CD4-positive, CD25-positive, alpha-beta regulatory T cell (primary cell): ENCODE results near the gene RAX2. TPM values are rescaled to one million over a fixed set of nuclear protein-coding genes. Genes with fewer than 3 reads are reported as not detected.

Source experiments
- ATAC-seq, 2 donors: fragments of 150-1000 bp; cut with Tn5 transposase; one replicate each; pipeline ENCODE4 v1.10.0; 2021; ENCODE audit warnings: low read depth in 2 of 2, moderate number of reproducible peaks in 2 of 2, moderate library complexity in 1 of 2
- DNase-seq, 3 donors: peaks; one replicate each; pipeline versions ENCODE4 v3.0.0 to v3.0.0-alpha.2; 2012 to 2022; ENCODE audit warnings: mixed read lengths in 1 of 3
- H3K27ac ChIP-seq: one replicate; pipeline ENCODE4 v1.7.0; 2013; ENCODE audit warnings: mild to moderate bottlenecking, low read length; ENCODE audit not compliant: insufficient read depth, poor library complexity, severe bottlenecking
- H3K27me3 ChIP-seq: one replicate; pipeline ENCODE4 v1.7.0; 2013; ENCODE audit warnings: low read length; ENCODE audit not compliant: control insufficient read depth, insufficient read depth
- H3K36me3 ChIP-seq: one replicate; pipeline ENCODE4 v1.7.0; 2013; ENCODE audit warnings: mild to moderate bottlenecking, low read length, moderate library complexity; ENCODE audit not compliant: control insufficient read depth, insufficient read depth
- H3K4me1 ChIP-seq: 2 replicates; pipeline ENCODE4 v1.7.0; 2013; ENCODE audit warnings: mild to moderate bottlenecking, low read length; ENCODE audit not compliant: insufficient read depth, control insufficient read depth, poor library complexity, severe bottlenecking
- H3K4me3 ChIP-seq: one replicate; pipeline ENCODE4 v1.7.0; 2013; ENCODE audit warnings: low read depth, mild to moderate bottlenecking, low read length, moderate library complexity
- H3K9me3 ChIP-seq, 2 experiments: 1 replicate in 1 of 2; 2 replicates in 1 of 2; pipeline ENCODE4 v1.7.0; 2013; ENCODE audit warnings: low read length in 2 of 2, mild to moderate bottlenecking in 1 of 2, moderate library complexity in 1 of 2; ENCODE audit not compliant: control insufficient read depth in 2 of 2
- H3K27ac Mint-ChIP-seq, 3 donors: one replicate each; pipeline ENCODE4 v1.8.0; 2020 to 2022; ENCODE audit warnings: mild to moderate bottlenecking in 3 of 3, mixed read lengths in 3 of 3, moderate library complexity in 2 of 3
- H3K27me3 Mint-ChIP-seq: one replicate; pipeline ENCODE4 v1.8.0; 2022; ENCODE audit warnings: mild to moderate bottlenecking, mixed read lengths
- H3K36me3 Mint-ChIP-seq: one replicate; pipeline ENCODE4 v1.8.0; 2020; ENCODE audit warnings: mixed read lengths
- H3K4me1 Mint-ChIP-seq, 4 donors: one replicate each; pipeline ENCODE4 v1.8.0; 2020 to 2022; ENCODE audit warnings: mixed read lengths in 4 of 4, mild to moderate bottlenecking in 1 of 4
- H3K4me3 Mint-ChIP-seq, 4 donors: one replicate each; pipeline ENCODE4 v1.8.0; 2020 to 2022; ENCODE audit warnings: mild to moderate bottlenecking in 4 of 4, mixed read lengths in 4 of 4, moderate library complexity in 3 of 4
- H3K9me3 Mint-ChIP-seq, 7 donors: one replicate each; pipeline ENCODE4 v1.8.0; 2020 to 2022; ENCODE audit warnings: mixed read lengths in 7 of 7, mild to moderate bottlenecking in 3 of 7, moderate library complexity in 2 of 7
- polyA plus RNA-seq, 4 donors: library from polyadenylated mRNA; unstranded; fragments of 300-500 nt; fragmentation: Illumina TruSeq; gene quantifications; one replicate each; pipeline ENCODE4 v1.2.3, GENCODE V29; 2021
- total RNA-seq: library from RNA; stranded (reverse); gene quantifications from one replicate; pipeline ENCODE4 v1.2.3, GENCODE V29; 2022

RAX2 gene
- total and polyA plus RNA-seq, 5 donors from 2014 or later = 0.08 to 0.09 TPM; not detected in 3

- ATAC-seq (no peak), DNase-seq (no peak)
- no peaks in the 10 kb centered on the region for H3K27me3 ChIP-seq
- H3K36me3 ChIP-seq = no peaks in the 10 kb centered on the region
- Mint-ChIP-seq H3K36me3 (no peaks in the 10 kb centered on the region), H3K4me1 (peaks cover 0 to 34% (median 14%) of the 10 kb centered on the region in 4 donors), H3K27me3 (peaks cover 28% of the 10 kb centered on the region), H3K4me3 (peak overlapping the region in 3 of 4 donors; percentile 31 to 95 (median 88)), H3K27ac (peak overlapping the region in 1 of 3 donors; percentile 48), H3K9me3 (peaks cover 0 to 1% (median 0%) of the 10 kb centered on the region in 7 donors)
- no peak overlapping the region for H3K27ac ChIP-seq
- peaks cover 26% of the 10 kb centered on the region for H3K4me1 ChIP-seq
- H3K9me3 ChIP-seq = no peaks in the 10 kb centered on the region
- H3K4me3 ChIP-seq = no peak overlapping the region
Observed at GRCh38 chr19:3720349-3720917, 51.6 kb downstream of the RAX2 start.

DNA sequence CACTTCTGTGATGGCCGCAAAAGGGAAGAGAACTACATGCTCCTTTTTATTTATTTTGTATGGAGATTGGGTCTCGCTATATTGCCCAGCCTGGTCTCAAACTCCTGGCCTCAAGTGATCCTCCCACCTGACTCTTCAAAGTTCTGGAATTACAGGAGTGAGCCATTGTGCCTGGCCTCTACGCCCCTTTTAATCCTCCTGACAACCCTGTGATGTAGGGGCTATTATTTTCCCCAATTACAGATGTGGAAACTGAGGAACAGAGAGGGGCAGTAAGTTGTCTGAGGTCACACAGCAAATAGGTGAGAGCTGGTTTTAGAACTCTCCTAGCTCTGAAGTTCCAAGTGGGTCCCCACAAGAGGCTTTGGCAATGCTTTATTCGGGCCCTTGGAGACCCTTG is 52.2 kb downstream of the RAX2 start:
- Mint-ChIP-seq H3K27me3 (peaks cover 28% of the 10 kb centered on the region), H3K9me3 (peaks cover 0 to 1% (median 0%) of the 10 kb centered on the region in 7 donors), H3K27ac (no peak overlapping the region), H3K4me1 (peaks cover 0 to 30% (median 14%) of the 10 kb centered on the region in 4 donors), H3K4me3 (peak overlapping the region in 1 of 4 donors; percentile 33), H3K36me3 (no peaks in the 10 kb centered on the region)
- ATAC-seq (no peak), DNase-seq (no peak)
- H3K27ac ChIP-seq = no peak overlapping the region
- no peak overlapping the region for H3K4me3 ChIP-seq
- peaks cover 26% of the 10 kb centered on the region for H3K4me1 ChIP-seq
- H3K27me3 ChIP-seq = no peaks in the 10 kb centered on the region
- H3K9me3 ChIP-seq = no peaks in the 10 kb centered on the region
- no peaks in the 10 kb centered on the region for H3K36me3 ChIP-seq

Other genes starting within 250 kb of the RAX2 start
- gene TEKTIP1, start 233.1 kb downstream of the RAX2 start, total RNA-seq = 10.9 TPM
- gene TEKTIP1, start 233.1 kb downstream of the RAX2 start, polyA plus RNA-seq = under 1 TPM in 1 of 4 donors, not detected in 3; 0.44 TPM
- 63.8 TPM for gene MFSD12, start 214.6 kb downstream of the RAX2 start, total RNA-seq
- gene MFSD12, start 214.6 kb downstream of the RAX2 start, polyA plus RNA-seq = 10 to 100 TPM; 28.5 to 39.8 (median 33.7) TPM
- 47.8 TPM for gene HMG20B, start 199.3 kb downstream of the RAX2 start, total RNA-seq
- 10 to 100 TPM; 35.4 to 49.3 (median 40.6) TPM for gene HMG20B, start 199.3 kb downstream of the RAX2 start, polyA plus RNA-seq
- 0.52 TPM for gene GIPC3, start 186.8 kb downstream of the RAX2 start, total RNA-seq
- under 1 TPM in 1 of 4 donors, not detected in 3; 0.10 TPM for gene GIPC3, start 186.8 kb downstream of the RAX2 start, polyA plus RNA-seq
- 1.7 TPM for gene TBXA2R, start 165.4 kb downstream of the RAX2 start, total RNA-seq
- gene TBXA2R, start 165.4 kb downstream of the RAX2 start, polyA plus RNA-seq = under 1 TPM in 3 of 4 donors, not detected in 1; 0.19 to 0.85 (median 0.61) TPM
- 32.7 TPM for gene CACTIN, start 145.4 kb downstream of the RAX2 start, total RNA-seq
- 10 to 100 TPM in 1 of 4 donors, 1 to 10 TPM in 3; 2.9 to 10.4 (median 8.9) TPM for gene CACTIN, start 145.4 kb downstream of the RAX2 start, polyA plus RNA-seq
- gene PIP5K1C, start 71.8 kb downstream of the RAX2 start, total RNA-seq = 28.1 TPM
- gene PIP5K1C, start 71.8 kb downstream of the RAX2 start, polyA plus RNA-seq = 1 to 10 TPM; 3.8 to 5.7 (median 4.2) TPM
- gene TJP3, start 63.8 kb downstream of the RAX2 start, total RNA-seq = 20.6 TPM
- 10 to 100 TPM; 22.9 to 34.4 (median 29.9) TPM for gene TJP3, start 63.8 kb downstream of the RAX2 start, polyA plus RNA-seq
- 81.0 TPM for gene APBA3, start 10.5 kb downstream of the RAX2 start, total RNA-seq
- gene APBA3, start 10.5 kb downstream of the RAX2 start, polyA plus RNA-seq = 10 to 100 TPM; 35.0 to 50.2 (median 44.2) TPM
- 98.0 TPM for gene MRPL54, start 9.5 kb downstream of the RAX2 start, total RNA-seq
- 100 to 1,000 TPM; 143 to 208 (median 177) TPM for gene MRPL54, start 9.5 kb downstream of the RAX2 start, polyA plus RNA-seq
- gene MATK, start 14.2 kb upstream of the RAX2 start, total RNA-seq = 1.4 TPM
- gene MATK, start 14.2 kb upstream of the RAX2 start, polyA plus RNA-seq = 1 to 10 TPM; 1.4 to 4.7 (median 2.3) TPM
- gene ZFR2, start 96.8 kb upstream of the RAX2 start, total RNA-seq = not detected
- gene ZFR2, start 96.8 kb upstream of the RAX2 start, polyA plus RNA-seq = 1 to 10 TPM in 1 of 4 donors, under 1 TPM in 3; 0.06 to 1.3 (median 0.57) TPM
- not detected for gene ATCAY, start 108.5 kb upstream of the RAX2 start, total RNA-seq
- not detected for gene ATCAY, start 108.5 kb upstream of the RAX2 start, polyA plus RNA-seq
- not detected for gene NMRK2, start 160.8 kb upstream of the RAX2 start, total RNA-seq
- not detected for gene NMRK2, start 160.8 kb upstream of the RAX2 start, polyA plus RNA-seq
- 42.3 TPM for gene DAPK3, start 198.9 kb upstream of the RAX2 start, total RNA-seq
- 10 to 100 TPM; 20.7 to 31.3 (median 24.6) TPM for gene DAPK3, start 198.9 kb upstream of the RAX2 start, polyA plus RNA-seq
- gene EEF2, start 213.2 kb upstream of the RAX2 start, total RNA-seq = 2,369 TPM
- 100 to 1,000 TPM; 564 to 602 (median 587) TPM for gene EEF2, start 213.2 kb upstream of the RAX2 start, polyA plus RNA-seq
- 25.4 TPM for gene PIAS4, start 235.5 kb upstream of the RAX2 start, total RNA-seq
- 10 to 100 TPM in 1 of 4 donors, 1 to 10 TPM in 3; 4.1 to 10.4 (median 4.4) TPM for gene PIAS4, start 235.5 kb upstream of the RAX2 start, polyA plus RNA-seq